Activated CD4-positive, alpha-beta T cell treated with anti-CD3 and anti-CD28 coated beads, Interleukin-2, amount 10 ng/mL, durations not matched to agents 24 days and 14 days (primary cell): ENCODE data around the gene CD8A. TPM values are rescaled to one million over a fixed set of nuclear protein-coding genes. Genes with fewer than 3 reads are reported as not detected.

Source experiments
- DNase-seq: peaks from one replicate; pipeline ENCODE4 v3.0.0; 2022
- H3K27ac Mint-ChIP-seq: one replicate; pipeline ENCODE4 v1.8.0; 2022; ENCODE audit warnings: mild to moderate bottlenecking, mixed read lengths
- H3K27me3 Mint-ChIP-seq: one replicate; pipeline ENCODE4 v1.8.0; 2022; ENCODE audit warnings: mixed read lengths
- H3K36me3 Mint-ChIP-seq: one replicate; pipeline ENCODE4 v1.8.0; 2022; ENCODE audit warnings: low read depth, mild to moderate bottlenecking, mixed read lengths
- H3K4me1 Mint-ChIP-seq: one replicate; pipeline ENCODE4 v1.8.0; 2021; ENCODE audit warnings: mixed read lengths
- H3K4me3 Mint-ChIP-seq: one replicate; pipeline ENCODE4 v1.8.0; 2022; ENCODE audit warnings: mild to moderate bottlenecking, moderate library complexity, mixed read lengths
- H3K9me3 Mint-ChIP-seq: one replicate; pipeline ENCODE4 v1.8.0; 2021; ENCODE audit warnings: mixed read lengths
- intact Hi-C: fragments of 100-400 bp; cut with micrococcal nuclease; formaldehyde crosslinking; loops from one replicate; pipeline ENCODE4 v1.15.1; 2023
- total RNA-seq: library from RNA; stranded (reverse); gene quantifications from 2 replicates; pipeline ENCODE4 v1.2.3, GENCODE V29; 2022

CD8A gene
- total RNA-seq, 1 donor from 2014 or later: 1.3 TPM

GRCh38 chr2:86778957-86779356 lies 11.8 kb downstream of the CD8A start:
- Mint-ChIP-seq H3K9me3 (no peaks in the 10 kb centered on the region), H3K27ac (no peak overlapping the region), H3K4me3 (no peak overlapping the region), H3K4me1 (no peaks in the 10 kb centered on the region), H3K27me3 (no peaks in the 10 kb centered on the region), H3K36me3 (peaks cover 7% of the 10 kb centered on the region)
- no peak for DNase-seq
- intact Hi-C loops: no loop called here

GRCh38 chr2:86776532-86776931 lies 14.2 kb downstream of the CD8A start:
- Mint-ChIP-seq H3K4me3 (no peak overlapping the region), H3K27ac (no peak overlapping the region), H3K9me3 (no peaks in the 10 kb centered on the region), H3K36me3 (peaks cover 19% of the 10 kb centered on the region), H3K4me1 (no peaks in the 10 kb centered on the region), H3K27me3 (no peaks in the 10 kb centered on the region)
- DNase-seq: no peak
- intact Hi-C loops: no loop called here

DNA sequence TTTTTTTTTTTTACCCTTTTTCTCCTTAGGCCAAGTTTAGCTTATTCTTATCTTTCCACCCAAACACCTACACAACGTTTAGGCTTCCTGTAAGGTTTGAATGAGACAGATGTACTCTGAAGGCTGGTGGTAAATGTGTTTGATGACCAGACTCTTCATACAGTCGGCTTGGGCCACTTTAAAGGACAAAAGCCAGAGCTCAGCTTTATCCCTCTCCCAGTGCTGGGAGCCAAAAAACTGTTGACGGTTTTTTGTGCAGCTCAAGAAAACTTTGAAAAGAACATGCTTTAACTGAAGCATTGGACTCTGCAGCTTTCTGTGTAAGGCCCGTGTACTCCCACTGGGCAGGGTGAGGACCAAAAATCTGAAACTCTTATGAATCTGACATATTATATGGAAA lies 15.4 kb downstream of the CD8A start:
- Mint-ChIP-seq H3K9me3 (no peaks in the 10 kb centered on the region), H3K4me3 (no peak overlapping the region), H3K27ac (no peak overlapping the region), H3K27me3 (no peaks in the 10 kb centered on the region), H3K36me3 (peaks cover 30% of the 10 kb centered on the region), H3K4me1 (no peaks in the 10 kb centered on the region)
- intact Hi-C loops: no loop called here
- no peak for DNase-seq

DNA sequence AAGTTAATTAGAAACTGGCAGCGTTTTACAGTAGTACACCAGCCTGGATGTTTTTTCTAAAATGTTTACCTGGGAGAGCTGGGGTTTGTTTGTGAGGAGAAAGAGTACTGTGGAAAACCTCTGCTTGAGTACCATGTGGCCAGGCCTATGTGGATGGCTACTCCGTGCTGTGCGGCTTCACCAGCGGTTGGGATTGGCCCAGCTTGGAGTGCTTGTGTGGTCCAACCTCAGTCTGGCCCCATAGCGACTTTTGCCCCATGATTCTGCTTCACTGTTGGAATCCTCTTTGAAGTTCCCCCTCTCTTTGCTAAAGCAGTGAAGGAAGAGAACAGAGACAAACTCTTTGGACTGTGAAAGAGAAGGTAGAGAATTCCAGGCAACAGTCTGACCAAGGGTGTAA lies 15.9 kb downstream of the CD8A start:
- Mint-ChIP-seq H3K4me1 (no peaks in the 10 kb centered on the region), H3K27ac (no peak overlapping the region), H3K36me3 (peaks cover 32% of the 10 kb centered on the region), H3K4me3 (no peak overlapping the region), H3K9me3 (no peaks in the 10 kb centered on the region), H3K27me3 (no peaks in the 10 kb centered on the region)
- intact Hi-C loops: no loop called here
- DNase-seq: no peak

DNA sequence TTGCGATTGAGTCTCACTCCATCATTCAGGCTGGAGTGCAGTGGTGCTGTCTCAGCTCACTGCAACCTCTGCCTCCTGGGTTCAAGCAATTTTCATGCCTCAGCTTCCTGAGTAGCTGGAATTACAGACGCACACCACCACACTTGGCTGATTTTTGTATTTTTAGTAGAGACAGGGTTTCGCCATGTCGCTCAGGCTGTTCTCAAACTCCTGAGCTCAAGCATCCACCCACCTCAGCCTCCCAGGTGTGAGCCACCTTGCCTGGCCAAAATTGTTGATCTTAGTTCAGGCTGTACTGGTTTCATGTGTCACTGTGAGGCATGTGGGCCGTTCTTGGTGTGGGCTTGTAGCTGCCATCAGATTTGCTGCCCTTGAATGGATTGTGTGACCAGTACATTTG lies 18.1 kb downstream of the CD8A start:
- no peak for DNase-seq
- Mint-ChIP-seq H3K27ac (no peak overlapping the region), H3K27me3 (no peaks in the 10 kb centered on the region), H3K9me3 (no peaks in the 10 kb centered on the region), H3K36me3 (peaks cover 39% of the 10 kb centered on the region), H3K4me1 (no peaks in the 10 kb centered on the region), H3K4me3 (no peak overlapping the region)
- intact Hi-C loops: no loop called here

DNA sequence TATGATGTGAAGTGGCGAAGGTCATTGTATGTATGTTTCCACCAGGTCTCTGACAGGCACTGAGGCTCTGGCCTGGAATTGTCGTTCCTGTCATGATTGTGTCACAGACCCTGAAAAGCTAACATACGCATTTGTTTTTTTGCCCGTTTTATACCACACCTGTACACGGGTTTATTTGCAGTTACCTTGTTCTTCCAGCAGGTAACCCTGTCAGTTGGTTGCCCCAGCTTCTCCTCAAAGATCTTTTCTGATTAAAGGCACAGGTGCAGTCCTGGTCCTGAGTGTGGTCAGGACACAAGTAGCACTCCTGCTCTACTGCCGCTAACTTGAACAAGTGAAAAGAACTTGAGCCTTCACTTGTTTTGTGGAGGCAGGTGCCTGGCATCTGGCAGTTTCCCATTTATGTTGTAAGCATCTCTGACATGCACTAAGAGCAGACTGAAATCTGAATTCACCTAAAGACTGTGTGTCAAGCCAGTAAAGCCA lies 19.9 kb downstream of the CD8A start:
- Mint-ChIP-seq H3K4me1 (no peaks in the 10 kb centered on the region), H3K36me3 (peaks cover 48% of the 10 kb centered on the region), H3K27ac (peak overlapping the region; percentile 26), H3K27me3 (no peaks in the 10 kb centered on the region), H3K4me3 (no peak overlapping the region), H3K9me3 (no peaks in the 10 kb centered on the region)
- intact Hi-C loops: no loop called here
- no peak for DNase-seq

- DNase-seq: no peak
- H3K9me3 Mint-ChIP-seq: no peaks in the 10 kb centered on the region
- H3K36me3 Mint-ChIP-seq: peaks cover 47% of the 10 kb centered on the region
- H3K4me3 Mint-ChIP-seq: no peak overlapping the region
- H3K27ac Mint-ChIP-seq: no peak overlapping the region
- no peaks in the 10 kb centered on the region for H3K27me3 Mint-ChIP-seq
- intact Hi-C loops: no loop called here
- H3K4me1 Mint-ChIP-seq: peaks cover 1% of the 10 kb centered on the region
These were observed 20.9 kb downstream of the CD8A start for GRCh38 chr2:86769838-86770237.

DNA sequence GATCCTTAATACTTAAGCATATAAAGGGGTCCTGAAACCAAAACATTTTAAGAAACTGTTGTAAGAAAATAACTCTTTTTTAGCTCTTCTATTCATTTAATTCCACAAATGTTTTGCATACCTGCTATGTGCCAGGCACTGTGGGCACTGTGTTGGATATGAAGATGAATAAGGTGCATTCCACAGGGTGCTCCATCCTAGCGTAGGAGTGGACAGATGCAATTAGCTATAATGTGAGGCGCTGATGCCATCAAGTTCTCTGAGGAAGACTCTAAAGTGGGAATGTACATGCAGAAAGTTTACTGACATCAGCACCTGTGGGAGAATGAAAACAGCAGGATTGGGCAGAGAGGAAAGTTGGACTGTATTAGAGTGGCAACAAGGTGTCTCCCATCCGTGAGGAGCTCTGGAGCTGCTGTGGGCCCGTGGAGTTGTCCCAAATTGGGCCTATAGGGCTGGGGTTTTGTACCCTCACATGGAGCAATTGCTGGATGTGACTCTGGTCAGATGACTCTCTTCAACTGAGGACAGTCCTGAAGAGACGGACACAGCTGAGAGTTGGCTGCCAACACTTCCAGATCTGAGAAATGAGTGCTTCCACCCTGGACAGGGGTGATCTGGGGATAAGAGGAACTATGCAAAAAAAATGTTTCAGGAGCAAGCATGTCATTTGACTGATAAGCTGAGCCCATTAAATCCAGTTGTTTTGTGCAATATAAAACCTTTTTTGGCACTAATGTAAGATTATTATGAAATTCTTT lies 22.3 kb downstream of the CD8A start:
- no peak overlapping the region for H3K27ac Mint-ChIP-seq
- no peak for DNase-seq
- peaks cover 42% of the 10 kb centered on the region for H3K36me3 Mint-ChIP-seq
- no peak overlapping the region for H3K4me3 Mint-ChIP-seq
- H3K27me3 Mint-ChIP-seq: no peaks in the 10 kb centered on the region
- H3K9me3 Mint-ChIP-seq: no peaks in the 10 kb centered on the region
- peaks cover 7% of the 10 kb centered on the region for H3K4me1 Mint-ChIP-seq
- intact Hi-C loops: no loop called here

- Mint-ChIP-seq H3K4me3 (no peak overlapping the region), H3K27ac (no peak overlapping the region), H3K9me3 (no peaks in the 10 kb centered on the region), H3K27me3 (no peaks in the 10 kb centered on the region), H3K4me1 (peaks cover 10% of the 10 kb centered on the region), H3K36me3 (peaks cover 24% of the 10 kb centered on the region)
- intact Hi-C loops: loop anchor here (2.0 kb wide), 1 partner anchor 41 kb away; no protein-coding TSS in a partner anchor
- no peak for DNase-seq
These were observed 25.4 kb downstream of the CD8A start for GRCh38 chr2:86765310-86765695.

DNA sequence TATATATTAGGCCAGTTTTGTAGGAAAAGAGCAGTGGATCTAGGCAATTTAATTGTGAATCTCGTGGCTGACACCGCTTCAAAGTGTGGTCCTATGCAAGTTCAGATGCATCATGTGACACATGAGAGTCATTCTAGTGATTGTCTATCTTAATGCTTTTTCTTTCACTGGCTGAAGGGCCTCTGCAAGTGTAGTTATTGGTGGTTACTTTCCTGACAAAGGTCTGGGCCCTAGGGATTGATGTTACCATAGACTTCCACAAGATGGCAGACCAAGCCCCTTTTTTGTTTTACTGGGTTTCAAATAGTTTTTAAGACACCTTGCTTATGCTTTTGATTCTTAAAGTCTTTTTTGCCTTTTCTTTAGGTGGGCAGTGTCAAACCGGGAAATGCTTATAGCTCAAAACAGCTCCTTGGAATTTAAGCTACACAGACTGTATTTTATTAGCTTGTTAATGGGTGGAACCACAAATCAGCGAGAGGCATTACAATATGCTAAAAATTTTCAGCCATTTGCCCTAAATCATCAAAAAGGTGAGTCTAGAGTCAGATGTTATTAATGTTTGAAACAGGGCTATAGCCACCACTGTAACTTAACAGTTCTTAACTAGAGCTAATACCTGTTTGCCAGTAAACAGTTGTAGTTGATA lies 25.9 kb downstream of the CD8A start:
- Mint-ChIP-seq H3K4me3 (no peak overlapping the region), H3K36me3 (peaks cover 22% of the 10 kb centered on the region), H3K27me3 (no peaks in the 10 kb centered on the region), H3K4me1 (peaks cover 10% of the 10 kb centered on the region), H3K27ac (no peak overlapping the region), H3K9me3 (no peaks in the 10 kb centered on the region)
- intact Hi-C loops: loop anchor here (2.0 kb wide), 1 partner anchor 42 kb away; no protein-coding TSS in a partner anchor
- DNase-seq: peak; percentile 81

- Mint-ChIP-seq H3K4me3 (no peak overlapping the region), H3K27me3 (no peaks in the 10 kb centered on the region), H3K27ac (peak overlapping the region; percentile 23), H3K4me1 (peaks cover 13% of the 10 kb centered on the region), H3K36me3 (peaks cover 21% of the 10 kb centered on the region), H3K9me3 (no peaks in the 10 kb centered on the region)
- intact Hi-C loops: no loop called here
- no peak for DNase-seq
These were observed 30.3 kb downstream of the CD8A start for GRCh38 chr2:86760371-86760770.

GRCh38 chr2:86758405-86758804 lies 32.3 kb downstream of the CD8A start:
- no peak overlapping the region for H3K4me3 Mint-ChIP-seq
- DNase-seq: no peak
- H3K9me3 Mint-ChIP-seq: no peaks in the 10 kb centered on the region
- H3K27me3 Mint-ChIP-seq: no peaks in the 10 kb centered on the region
- peaks cover 8% of the 10 kb centered on the region for H3K4me1 Mint-ChIP-seq
- intact Hi-C loops: no loop called here
- H3K36me3 Mint-ChIP-seq: peaks cover 29% of the 10 kb centered on the region
- H3K27ac Mint-ChIP-seq: no peak overlapping the region

DNA sequence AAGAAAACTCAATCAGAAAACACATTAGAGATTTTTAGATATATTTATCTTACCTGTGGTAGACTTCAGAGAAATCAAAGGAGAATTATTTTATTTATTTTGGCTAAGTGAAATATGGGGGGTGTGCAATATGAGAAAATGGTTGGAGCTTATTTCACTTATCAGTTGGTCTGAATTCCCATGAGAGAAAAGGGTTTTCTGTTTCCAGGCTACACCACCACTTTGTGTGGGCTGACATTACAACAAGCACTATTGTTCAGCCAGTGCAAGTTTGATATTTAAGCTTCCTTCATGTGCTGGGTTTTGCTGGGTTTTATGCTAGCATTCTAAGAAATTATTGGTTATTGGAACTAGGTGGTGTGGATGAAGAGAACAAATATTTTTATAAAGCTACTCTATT lies 37.1 kb downstream of the CD8A start:
- peaks cover 63% of the 10 kb centered on the region for H3K36me3 Mint-ChIP-seq

DNA sequence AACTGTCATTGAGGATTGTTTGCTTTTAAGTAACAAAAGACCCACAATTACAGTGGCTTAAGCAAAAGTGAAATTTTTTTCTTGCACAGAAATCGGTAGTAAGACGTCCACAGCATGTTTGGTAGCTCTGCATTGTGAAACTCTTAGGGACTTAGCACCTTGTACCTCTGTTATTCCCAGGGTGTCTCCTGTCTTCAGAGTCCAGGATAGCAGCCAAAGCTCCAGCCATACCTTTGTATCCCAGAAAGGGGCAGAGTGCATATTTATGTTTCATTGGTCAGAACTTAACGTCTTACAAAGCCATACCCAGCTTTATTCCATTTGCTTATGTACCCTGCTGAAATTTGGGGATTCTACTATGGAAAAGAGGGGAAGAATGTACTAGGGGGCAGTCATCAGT lies 37.8 kb downstream of the CD8A start:
- Mint-ChIP-seq H3K27me3 (no peaks in the 10 kb centered on the region), H3K27ac (no peak overlapping the region), H3K9me3 (peaks cover 10% of the 10 kb centered on the region), H3K4me1 (peaks cover 4% of the 10 kb centered on the region), H3K36me3 (peaks cover 63% of the 10 kb centered on the region), H3K4me3 (no peak overlapping the region)
- no peak for DNase-seq
- intact Hi-C loops: no loop called here

More for the DNA sequence above, 37.1 kb downstream of the CD8A start:
- no peak overlapping the region for H3K27ac Mint-ChIP-seq
- peaks cover 10% of the 10 kb centered on the region for H3K9me3 Mint-ChIP-seq
- intact Hi-C loops: no loop called here
- H3K27me3 Mint-ChIP-seq: no peaks in the 10 kb centered on the region
- no peak overlapping the region for H3K4me3 Mint-ChIP-seq
- H3K4me1 Mint-ChIP-seq: peaks cover 4% of the 10 kb centered on the region
- no peak for DNase-seq
